Mucosa of stomach (tissue), 1 donor: Measurements from ENCODE around the gene AGT.

Experiments used
- H3K27me3 ChIP-seq: one replicate; pipeline ENCODE4 v1.7.0; 2013; ENCODE audit warnings: mild to moderate bottlenecking, low read length; ENCODE audit not compliant: control insufficient read depth, insufficient read depth
- H3K36me3 ChIP-seq: one replicate; pipeline ENCODE4 v1.7.0; 2013; ENCODE audit warnings: low read length; ENCODE audit not compliant: control insufficient read depth, insufficient read depth
- H3K4me1 ChIP-seq: one replicate; pipeline ENCODE4 v1.7.0; 2013; ENCODE audit warnings: mild to moderate bottlenecking, low read length; ENCODE audit not compliant: control insufficient read depth, insufficient read depth
- H3K4me3 ChIP-seq: one replicate; pipeline ENCODE4 v1.7.0; 2013; ENCODE audit warnings: low read length
- H3K9ac ChIP-seq: one replicate; pipeline ENCODE4 v1.7.0; 2013; ENCODE audit warnings: mild to moderate bottlenecking, low read length, moderate library complexity
- H3K9me3 ChIP-seq: one replicate; pipeline ENCODE4 v1.7.0; 2013; ENCODE audit warnings: mild to moderate bottlenecking, low read length, moderate library complexity; ENCODE audit not compliant: control insufficient read depth
- donor health status: Pancreatic carcinoma.

The AGT gene

DNA sequence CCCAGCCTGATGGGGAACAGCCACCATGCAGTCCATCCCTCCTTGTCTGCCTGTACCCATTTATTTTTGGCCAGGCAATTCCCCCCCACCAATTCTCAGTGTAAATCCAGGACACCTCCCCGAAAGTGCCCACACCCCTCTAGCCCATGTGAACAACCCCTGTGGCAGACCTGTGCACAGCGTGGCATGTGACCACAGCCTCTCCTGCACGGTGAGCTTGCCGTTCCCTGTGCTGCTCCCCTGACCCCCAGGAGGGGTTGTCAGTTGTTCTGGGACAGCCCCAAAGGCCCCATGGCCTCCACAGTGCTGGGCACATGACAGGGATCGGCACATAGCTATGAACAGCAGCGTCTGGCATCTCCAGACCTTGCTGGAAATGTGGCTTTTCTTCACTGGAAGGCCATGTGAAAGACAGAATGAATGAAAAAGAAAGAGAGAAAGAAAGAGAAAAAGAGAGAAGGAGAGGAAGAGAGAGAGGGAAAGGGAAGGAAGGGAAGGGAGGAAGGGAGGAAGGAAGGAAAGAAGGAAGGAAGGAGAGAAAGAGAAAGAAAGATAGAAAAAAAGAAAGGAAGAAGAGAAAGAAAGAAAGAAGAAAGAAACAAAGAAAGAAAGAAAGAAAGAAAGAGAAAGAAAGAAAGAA is 37.2 kb upstream of the AGT start:
- Histone ChIP-seq H3K4me3 (peak overlapping the region; percentile 31), H3K9ac (peak overlapping the region; percentile 77), H3K9me3 (no peaks in the 10 kb centered on the region), H3K4me1 (peaks cover 68% of the 10 kb centered on the region), H3K27me3 (no peaks in the 10 kb centered on the region), H3K36me3 (peaks cover 3% of the 10 kb centered on the region)

GRCh38 chr1:230750576-230750975 is 36.7 kb upstream of the AGT start:
- Histone ChIP-seq H3K27me3 (no peaks in the 10 kb centered on the region), H3K9me3 (no peaks in the 10 kb centered on the region), H3K4me3 (peak overlapping the region; percentile 56), H3K36me3 (peaks cover 3% of the 10 kb centered on the region), H3K9ac (peak overlapping the region; percentile 77), H3K4me1 (peaks cover 72% of the 10 kb centered on the region)

DNA sequence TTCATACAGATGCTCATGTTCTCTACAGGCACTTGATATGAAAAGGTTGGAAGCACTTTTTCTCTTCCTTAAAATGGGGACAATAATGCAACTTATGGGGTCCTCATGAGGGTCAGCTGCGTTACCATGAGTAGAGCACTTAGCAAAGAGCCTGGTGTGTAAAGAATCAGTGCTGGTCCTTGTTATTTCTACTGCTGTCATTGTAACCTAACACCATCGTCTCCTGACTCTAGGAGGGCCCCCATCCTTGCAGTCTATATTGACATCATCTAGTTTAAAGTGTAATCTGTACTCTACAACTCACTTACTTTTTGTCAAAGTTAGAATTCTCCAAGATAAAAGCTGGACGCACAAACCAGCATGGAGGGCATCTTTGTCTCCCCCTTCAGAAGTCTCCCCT is 35.7 kb upstream of the AGT start:
- H3K9me3 ChIP-seq, result no peaks in the 10 kb centered on the region
- peak overlapping the region; percentile 56 for H3K4me3 ChIP-seq
- peak overlapping the region; percentile 54 for H3K9ac ChIP-seq
- H3K27me3 ChIP-seq, result no peaks in the 10 kb centered on the region
- H3K36me3 ChIP-seq, result no peaks in the 10 kb centered on the region
- H3K4me1 ChIP-seq, result peaks cover 76% of the 10 kb centered on the region

GRCh38 chr1:230749150-230749549 is 35.2 kb upstream of the AGT start:
- peak overlapping the region; percentile 56 for H3K4me3 ChIP-seq
- H3K9ac ChIP-seq, result peak overlapping the region; percentile 54
- H3K9me3 ChIP-seq, result no peaks in the 10 kb centered on the region
- no peaks in the 10 kb centered on the region for H3K36me3 ChIP-seq
- no peaks in the 10 kb centered on the region for H3K27me3 ChIP-seq
- H3K4me1 ChIP-seq, result peaks cover 73% of the 10 kb centered on the region

DNA sequence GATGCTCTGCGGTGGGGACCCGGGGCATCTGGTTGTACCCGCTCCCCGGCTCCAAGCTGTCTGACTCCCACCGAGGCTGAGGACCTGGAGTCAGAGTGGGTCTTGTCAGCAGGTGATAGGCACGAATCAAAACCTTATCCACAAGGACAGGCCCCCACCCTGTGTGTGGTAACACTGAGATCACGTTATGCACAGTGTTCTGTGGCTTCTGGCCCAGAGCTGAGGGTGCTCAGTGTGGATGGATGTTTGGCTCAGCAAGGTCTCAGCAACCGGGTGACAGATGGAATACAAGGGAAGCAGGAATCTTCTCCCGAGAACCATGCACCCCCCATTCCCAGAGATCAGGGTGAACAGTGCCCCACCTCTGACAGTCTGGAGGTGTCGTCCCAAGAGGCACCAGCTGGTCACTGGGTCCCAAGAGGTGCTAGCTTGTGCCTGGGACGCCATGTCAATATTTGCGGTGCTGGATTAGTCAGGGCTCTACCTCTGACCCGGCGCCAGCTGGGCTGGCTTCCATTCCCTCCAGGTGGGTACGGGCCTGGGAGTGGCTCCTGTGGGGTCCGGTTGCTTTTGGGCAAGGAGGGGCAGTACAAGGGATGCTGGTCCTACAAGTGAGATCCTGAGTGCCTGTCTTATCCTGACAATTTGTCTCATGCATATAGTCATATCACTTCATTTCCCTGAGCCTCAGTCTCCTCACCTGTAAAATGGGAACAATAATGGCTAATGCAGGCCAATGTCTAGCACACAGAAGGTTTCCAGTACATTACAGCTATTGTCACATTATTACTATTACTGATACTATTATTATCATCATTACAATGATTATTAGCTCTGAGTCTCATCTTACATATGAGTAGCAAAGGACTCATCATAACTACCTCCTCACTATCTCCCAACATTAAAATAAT is 34.2 kb upstream of the AGT start:
- Histone ChIP-seq H3K4me3 (peak overlapping the region; percentile 56), H3K36me3 (no peaks in the 10 kb centered on the region), H3K4me1 (peaks cover 65% of the 10 kb centered on the region), H3K9ac (peak overlapping the region; percentile 83), H3K27me3 (no peaks in the 10 kb centered on the region), H3K9me3 (no peaks in the 10 kb centered on the region)

DNA sequence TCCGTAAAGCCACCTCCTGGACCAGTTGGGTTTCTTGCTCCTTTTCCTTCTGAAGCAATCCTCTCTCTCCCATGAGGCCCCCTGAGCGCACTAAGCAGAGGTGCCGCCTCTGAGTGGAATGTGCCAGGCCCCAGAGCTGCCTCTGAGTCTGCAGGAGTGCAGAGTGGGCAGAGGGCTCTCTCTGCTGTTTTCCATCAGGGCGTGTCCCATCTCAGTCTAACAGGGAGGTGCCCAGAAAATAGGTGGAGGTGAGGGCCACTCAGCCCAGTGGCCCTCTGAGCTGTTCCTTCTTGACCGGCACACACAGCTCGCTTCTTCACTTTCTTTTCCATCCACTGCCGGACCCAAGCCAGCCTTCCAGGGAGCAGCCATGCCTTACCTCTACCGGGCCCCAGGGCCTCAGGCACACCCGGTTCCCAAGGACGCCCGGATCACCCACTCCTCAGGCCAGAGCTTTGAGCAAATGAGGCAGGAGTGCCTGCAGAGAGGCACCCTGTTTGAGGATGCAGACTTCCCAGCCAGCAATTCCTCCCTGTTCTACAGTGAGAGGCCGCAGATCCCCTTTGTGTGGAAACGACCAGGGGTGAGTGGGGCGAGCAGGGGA is 33.3 kb upstream of the AGT start, which contains the start of gene CAPN9:
Gene CAPN9 (plus strand): TSS at position 262 of the 604 bp plus-strand sequence. CDS start 109 bp downstream, at position 371.
- no peaks in the 10 kb centered on the region for H3K27me3 ChIP-seq
- peaks cover 61% of the 10 kb centered on the region for H3K4me1 ChIP-seq
- no peaks in the 10 kb centered on the region for H3K9me3 ChIP-seq
- H3K9ac ChIP-seq, result peak within 1 kb of the TSS; percentile 83
- H3K36me3 ChIP-seq, result no peaks in the 10 kb centered on the region
- H3K4me3 ChIP-seq, result peak within 1 kb of the TSS; percentile 56

DNA sequence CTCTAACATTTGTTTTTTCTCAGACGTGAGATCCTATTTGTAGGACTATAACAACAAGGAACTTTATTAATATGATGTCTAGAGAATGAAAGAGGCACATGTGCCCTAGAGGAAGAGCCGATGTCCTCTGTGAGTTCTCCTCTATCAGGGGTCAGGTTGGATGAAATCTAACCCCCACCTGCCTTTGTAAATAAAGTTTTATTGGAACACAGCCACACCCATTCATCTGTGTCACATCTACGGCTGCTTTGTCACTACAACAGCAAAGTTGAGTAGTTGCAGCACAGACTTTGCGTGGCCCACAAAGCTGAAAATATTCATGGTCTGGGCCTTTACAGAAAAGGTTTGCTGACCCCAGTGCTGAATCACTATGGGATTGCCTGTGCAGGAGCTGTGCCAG is 32.7 kb upstream of the AGT start:
- no peaks in the 10 kb centered on the region for H3K9me3 ChIP-seq
- peaks cover 57% of the 10 kb centered on the region for H3K4me1 ChIP-seq
- H3K9ac ChIP-seq, result no peak overlapping the region
- no peak overlapping the region for H3K4me3 ChIP-seq
- no peaks in the 10 kb centered on the region for H3K36me3 ChIP-seq
- H3K27me3 ChIP-seq, result no peaks in the 10 kb centered on the region

- no peaks in the 10 kb centered on the region for H3K9me3 ChIP-seq
- no peak overlapping the region for H3K4me3 ChIP-seq
- no peaks in the 10 kb centered on the region for H3K36me3 ChIP-seq
- no peaks in the 10 kb centered on the region for H3K27me3 ChIP-seq
- H3K4me1 ChIP-seq, result peaks cover 44% of the 10 kb centered on the region
- H3K9ac ChIP-seq, result no peak overlapping the region
These were observed 31.1 kb upstream of the AGT start for GRCh38 chr1:230745071-230745470.

GRCh38 chr1:230744382-230744781 is 30.5 kb upstream of the AGT start:
- Histone ChIP-seq H3K4me3 (no peak overlapping the region), H3K9me3 (no peaks in the 10 kb centered on the region), H3K27me3 (no peaks in the 10 kb centered on the region), H3K9ac (no peak overlapping the region), H3K36me3 (no peaks in the 10 kb centered on the region), H3K4me1 (peaks cover 37% of the 10 kb centered on the region)

DNA sequence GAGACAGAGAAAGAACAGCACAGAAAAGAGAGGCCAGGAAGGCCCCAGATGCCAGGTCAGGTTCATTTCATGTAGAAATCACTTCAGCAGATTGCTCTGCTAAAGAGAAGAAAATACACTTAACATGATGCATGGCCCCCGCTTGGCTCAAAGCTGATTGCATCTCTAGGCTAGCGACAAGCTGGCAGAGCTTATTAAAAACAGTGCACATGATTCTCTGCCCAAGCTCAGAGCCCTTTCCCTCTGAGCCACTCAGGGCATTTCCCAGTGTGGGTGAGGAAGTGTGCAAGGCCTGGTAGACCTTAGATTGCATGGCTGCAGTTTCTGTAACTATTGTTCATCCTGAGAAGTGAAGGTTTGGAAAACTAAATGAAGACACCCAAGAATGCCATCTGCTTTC is 30.0 kb upstream of the AGT start:
- H3K27me3 ChIP-seq, result no peaks in the 10 kb centered on the region
- no peak overlapping the region for H3K4me3 ChIP-seq
- peaks cover 32% of the 10 kb centered on the region for H3K4me1 ChIP-seq

GRCh38 chr1:230739564-230740290 is 25.8 kb upstream of the AGT start:
- Histone ChIP-seq H3K4me3 (no peak overlapping the region), H3K9me3 (no peaks in the 10 kb centered on the region), H3K4me1 (peaks cover 18% of the 10 kb centered on the region), H3K9ac (no peak overlapping the region), H3K36me3 (no peaks in the 10 kb centered on the region), H3K27me3 (no peaks in the 10 kb centered on the region)

More for the DNA sequence above, 30.0 kb upstream of the AGT start:
- no peak overlapping the region for H3K9ac ChIP-seq
- no peaks in the 10 kb centered on the region for H3K36me3 ChIP-seq
- H3K9me3 ChIP-seq, result no peaks in the 10 kb centered on the region
